Bone marrow (tissue), 2 donors: Measurements from ENCODE around the gene EXOC3L4.
A peak's percentile ranks its signal among the peaks of the same experiment; 100 is the strongest.

Experiments used
- DNase-seq, 2 donors: peaks; one replicate each; lab custom pipeline; 2025; lab: John Stamatoyannopoulos, UW

The EXOC3L4 gene

DNA sequence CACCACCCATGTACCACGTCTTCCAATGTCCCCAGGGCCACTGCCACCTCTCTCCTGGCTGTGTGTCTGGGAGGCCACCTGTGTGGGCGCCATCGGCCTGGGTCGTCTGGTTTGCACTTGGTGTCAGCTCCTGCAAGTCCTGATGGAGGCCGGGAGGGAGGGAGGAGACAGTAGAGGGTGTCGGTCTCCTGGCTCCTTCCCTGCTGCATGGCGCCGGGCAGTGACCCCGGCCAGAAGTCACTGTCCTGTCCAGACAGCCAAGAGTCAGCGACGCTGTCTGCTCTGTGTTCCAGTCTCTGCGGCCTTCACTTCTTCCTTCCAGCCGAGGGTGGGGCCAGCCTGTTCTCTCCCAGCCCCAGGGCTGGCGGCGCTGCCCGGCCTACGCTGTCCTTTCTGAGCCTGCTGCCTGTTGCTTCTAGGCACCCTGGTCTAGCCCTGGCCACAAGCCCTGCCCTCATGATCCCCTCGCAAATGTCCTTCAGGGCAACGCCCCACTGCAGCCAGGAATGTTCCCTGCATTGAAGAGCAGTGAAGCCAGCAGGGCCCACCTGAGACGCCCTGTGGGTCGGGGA is 23.5 kb upstream of the EXOC3L4 start:
- no peak for DNase-seq

GRCh38 chr14:103071544-103072251 is 22.8 kb upstream of the EXOC3L4 start:
- no peak for DNase-seq

- DNase-seq = no peak
Observed at GRCh38 chr14:103072595-103073366, 21.7 kb upstream of the EXOC3L4 start.

GRCh38 chr14:103073367-103073875 is 21.1 kb upstream of the EXOC3L4 start:
- DNase-seq = no peak

DNA sequence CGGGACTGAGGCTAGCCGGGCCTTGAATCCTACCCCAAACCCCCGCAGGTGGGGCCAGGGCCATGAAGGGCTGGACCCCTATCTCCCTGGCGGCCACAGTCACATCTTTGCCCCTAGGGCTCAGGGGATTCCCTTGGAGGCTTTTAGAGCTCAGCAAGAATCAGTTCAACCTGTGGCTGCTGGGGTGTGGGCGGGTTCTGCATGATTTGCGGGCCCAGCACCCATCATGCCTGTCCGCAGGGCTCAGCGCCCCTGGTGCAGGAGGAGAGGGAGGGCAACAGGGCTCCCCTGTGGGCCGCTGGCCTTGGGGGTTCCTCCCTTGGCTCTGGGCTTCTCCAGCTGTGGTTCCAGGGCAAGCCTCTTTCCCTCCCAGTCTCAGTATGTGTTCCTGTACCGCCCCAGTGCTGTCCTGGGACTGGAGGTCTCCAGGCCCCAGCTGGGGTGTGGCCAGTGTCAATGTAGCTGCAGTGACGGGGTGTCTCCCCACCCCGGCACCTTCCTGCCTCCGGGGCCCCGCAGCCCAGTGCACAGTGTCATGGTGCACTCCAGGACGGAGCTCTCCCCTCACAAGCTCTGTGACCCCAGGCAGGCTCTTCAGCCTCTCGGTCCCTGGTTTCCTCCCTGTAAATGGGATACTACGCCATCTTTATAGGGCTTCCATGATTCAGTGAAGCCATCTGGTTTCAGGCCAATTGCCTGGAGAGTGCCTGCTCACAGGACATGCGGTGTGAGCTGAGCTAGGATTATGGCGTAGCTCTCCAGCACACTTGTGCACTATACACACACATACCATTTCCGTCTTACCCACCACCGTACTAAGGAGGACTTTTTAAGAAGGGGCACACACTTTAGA is 20.4 kb upstream of the EXOC3L4 start:
- no peak for DNase-seq

GRCh38 chr14:103074729-103075367 is 19.7 kb upstream of the EXOC3L4 start:
- no peak for DNase-seq

DNA sequence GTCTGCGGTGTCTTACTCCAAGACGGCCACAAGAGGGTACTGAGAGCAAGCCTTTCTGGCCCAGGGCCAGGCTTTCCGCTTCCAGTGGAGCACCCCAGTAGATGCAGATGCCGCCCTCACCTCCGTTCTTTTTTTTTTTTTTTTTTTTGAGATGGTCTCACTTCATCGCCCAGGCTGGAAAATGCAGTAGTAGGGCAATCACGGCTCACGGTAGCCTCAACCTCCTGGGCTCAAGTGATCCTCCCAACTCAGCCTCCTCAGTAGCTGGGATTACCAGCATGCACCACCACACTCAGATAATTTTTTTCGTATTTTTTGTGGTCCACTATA is 16.1 kb upstream of the EXOC3L4 start:
- DNase-seq = peak; percentile 29 to 63

DNA sequence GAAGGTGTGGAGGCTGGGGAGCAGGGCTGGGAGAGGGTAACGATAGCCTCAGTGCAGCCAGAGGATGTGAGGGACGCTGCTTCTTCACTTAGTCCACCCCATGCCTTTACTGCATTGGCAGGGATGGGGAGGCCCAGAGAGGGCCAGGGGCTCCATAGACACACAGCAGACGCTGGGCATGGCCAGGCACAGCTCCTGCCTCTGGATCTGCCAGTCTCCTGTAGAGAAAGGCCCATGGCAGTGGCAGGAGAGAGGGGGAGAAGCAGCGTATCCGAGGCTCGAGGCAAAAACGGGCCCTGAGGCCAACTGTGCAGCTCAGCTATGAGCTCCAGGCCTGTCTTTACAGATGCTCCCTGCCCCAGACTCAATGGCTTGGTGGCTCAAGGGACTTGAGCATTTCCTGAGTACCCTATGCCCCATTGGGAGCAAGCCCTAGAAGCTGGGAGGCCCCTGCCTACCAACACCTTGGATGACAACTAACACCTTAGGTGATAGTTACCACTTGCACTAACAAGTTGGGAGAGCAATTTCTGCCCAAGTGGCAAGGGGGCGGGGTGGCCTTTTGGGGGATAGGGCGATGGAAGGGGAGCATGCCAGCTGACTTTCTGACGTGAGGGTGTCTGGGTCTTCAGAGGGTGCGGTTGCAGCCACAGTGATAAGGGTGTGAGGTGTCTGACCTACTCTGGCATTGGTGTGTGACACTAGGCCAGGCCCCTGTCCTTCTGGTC is 15.5 kb upstream of the EXOC3L4 start:
- no peak for DNase-seq

- no peak for DNase-seq
Observed at GRCh38 chr14:103081951-103082350, 12.6 kb upstream of the EXOC3L4 start.

- DNase-seq = no peak
Observed at GRCh38 chr14:103084021-103084919, 10.3 kb upstream of the EXOC3L4 start, which contains the start of gene LBHD2. TSS of gene LBHD2 (plus strand) at chr14:103084210. CDS start at chr14:103086013, 1,803 bp downstream.

DNA sequence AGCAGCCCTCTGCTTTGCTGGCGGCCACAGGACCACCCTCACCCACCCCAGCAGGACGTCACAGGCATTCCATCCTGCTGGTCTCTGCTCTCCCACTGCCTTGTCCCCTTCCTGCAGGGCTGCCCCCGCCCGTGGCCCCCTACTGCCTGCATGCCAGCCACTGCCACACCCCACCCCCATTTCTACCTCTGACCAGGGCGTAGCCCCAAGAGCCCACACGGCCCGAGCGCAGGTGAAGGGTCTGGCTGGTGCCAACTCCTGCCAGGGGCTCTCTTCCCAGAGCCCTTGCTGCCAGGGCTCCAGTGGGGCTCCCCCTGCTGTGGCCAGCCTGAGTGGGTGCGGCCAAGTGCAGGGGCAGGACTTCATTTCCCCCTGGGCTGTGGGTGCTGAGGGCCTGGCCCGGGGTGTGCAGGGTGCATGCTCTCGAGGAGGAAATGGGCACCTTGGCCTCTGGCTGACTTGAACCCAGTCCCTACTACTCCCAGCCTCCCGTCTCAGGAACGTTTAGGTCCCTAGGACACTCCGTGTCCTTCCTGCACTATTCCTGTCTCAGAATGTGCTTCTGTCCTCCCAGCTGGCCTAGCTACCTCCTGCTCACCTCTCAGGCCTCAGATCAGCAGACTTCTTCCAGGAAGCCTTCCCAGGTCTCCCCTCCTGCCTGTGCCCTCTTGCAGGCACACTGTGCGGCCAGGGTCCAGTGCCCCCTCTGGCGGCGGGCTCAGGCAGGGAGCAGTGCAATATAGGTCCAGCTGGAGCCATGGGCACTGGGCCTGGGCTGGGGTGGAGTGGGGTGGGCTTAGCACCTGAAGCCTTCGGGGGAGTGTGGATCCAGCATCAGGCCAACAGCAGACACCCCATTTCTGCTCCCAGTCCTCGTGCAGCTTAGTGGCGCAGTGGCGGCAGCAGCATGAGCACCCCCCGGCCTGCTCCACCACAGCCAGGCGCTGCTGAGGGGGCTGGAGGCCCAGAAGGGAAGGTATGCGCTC is 9.1 kb upstream of the EXOC3L4 start:
- no peak for DNase-seq

DNA sequence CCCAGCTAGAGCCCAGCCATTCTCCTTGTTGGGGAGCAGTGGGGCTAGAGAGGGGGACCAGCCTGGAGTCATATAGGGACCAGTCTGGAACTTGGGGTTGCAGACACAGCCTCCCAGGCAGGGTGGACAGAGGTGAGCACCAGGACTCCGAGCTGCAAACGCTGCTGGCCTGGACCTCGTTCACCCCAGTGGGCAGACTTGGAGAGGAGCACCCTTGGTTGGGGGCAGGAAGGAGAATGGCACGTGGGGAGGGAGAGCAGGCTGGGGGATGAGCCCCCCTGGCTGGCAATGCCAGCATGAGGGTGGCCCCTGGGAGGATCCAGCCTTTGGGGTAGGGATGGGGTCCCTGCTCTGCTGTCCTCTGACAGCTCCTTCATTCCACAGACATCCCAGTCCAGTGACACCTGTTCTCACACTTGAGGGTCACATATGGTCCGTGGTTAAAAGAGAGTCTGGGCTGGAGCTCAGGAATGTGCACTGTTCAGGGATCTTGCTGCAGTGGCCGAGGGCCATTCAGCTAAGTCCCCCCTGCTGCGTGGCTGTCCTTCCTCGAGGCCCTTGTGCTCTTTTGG is 7.7 kb upstream of the EXOC3L4 start:
- no peak for DNase-seq

- no peak for DNase-seq
Observed at GRCh38 chr14:103087343-103087835, 7.1 kb upstream of the EXOC3L4 start.

- DNase-seq = no peak
Observed at GRCh38 chr14:103088921-103089320, 5.6 kb upstream of the EXOC3L4 start.

GRCh38 chr14:103089386-103090335 is 4.9 kb upstream of the EXOC3L4 start:
- no peak for DNase-seq

DNA sequence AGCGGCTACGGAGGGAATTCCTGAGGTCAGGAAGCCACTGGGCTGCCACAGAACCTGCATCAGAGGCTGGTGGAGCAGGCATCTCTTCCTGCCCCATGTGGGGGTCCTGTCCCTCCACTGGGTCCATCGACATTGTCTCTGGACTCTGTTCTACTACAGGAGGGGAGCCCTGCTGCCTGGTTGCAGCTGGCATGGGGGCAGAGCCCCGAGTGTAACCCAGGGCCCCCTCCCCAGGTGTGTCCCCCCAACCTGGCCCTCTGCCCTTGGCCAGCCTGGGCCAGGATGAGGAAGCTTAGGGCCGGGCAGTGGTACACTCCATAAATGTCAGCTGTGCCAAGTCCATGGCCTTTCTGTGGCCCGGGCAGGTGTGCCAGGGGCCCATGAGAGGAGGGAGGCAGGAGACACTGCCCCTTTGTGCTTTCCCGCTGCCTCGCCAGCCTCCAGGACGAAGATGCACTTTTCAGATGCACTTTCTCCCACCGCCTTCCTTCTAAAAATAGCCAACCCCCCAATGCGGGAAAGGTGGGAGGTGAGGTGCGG is 4.0 kb upstream of the EXOC3L4 start:
- DNase-seq = no peak
